ENCODE data around the gene MAGOH. TPM values are rescaled to one million over a fixed set of nuclear protein-coding genes. Genes with fewer than 3 reads are reported as not detected.
A peak's percentile ranks its signal among the peaks of the same experiment; 100 is the strongest.
"Not testable (repeated sequence)": the region's sequence is repeated elsewhere in the genome, so short reads cannot be mapped to it uniquely, and the experiment has no call there.

Gene MAGOH
- total and polyA plus RNA-seq, 11 donors: 18.8 to 74.2 (median 24.1) TPM

DNA sequence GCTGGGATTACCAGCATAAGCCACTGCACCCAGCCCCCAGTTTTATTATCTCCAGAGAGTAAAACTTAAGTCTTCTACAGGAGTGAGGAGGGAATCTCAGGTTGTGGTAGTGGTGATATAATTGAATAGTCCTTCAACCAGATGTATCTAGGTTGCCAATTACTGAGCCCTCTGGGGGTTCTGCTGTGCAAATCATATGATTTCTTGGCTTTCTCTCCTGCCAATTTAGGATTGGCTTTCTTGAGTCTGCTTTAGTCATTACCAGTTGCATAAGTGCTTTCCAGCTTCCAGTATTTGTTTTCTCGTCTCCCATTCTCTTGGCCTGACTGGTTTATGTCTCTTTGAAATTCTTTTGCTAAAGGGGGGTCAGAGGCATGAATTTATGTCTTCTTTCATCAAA lies 30.6 kb downstream of the MAGOH start:
- Histone ChIP-seq H3K4me3 (no peak overlapping the region), H3K4me1 (peaks cover 0 to 4% (median 0%) of the 10 kb centered on the region in 12 donors), H3K27ac (no peak overlapping the region), H3K27me3 (no peaks in the 10 kb centered on the region), H3K36me3 (peaks cover 0 to 100% (median 88%) of the 10 kb centered on the region in 9 donors), H3K9me3 (peaks cover 0 to 13% (median 1%) of the 10 kb centered on the region in 12 donors)
- 41 to 63% (median 51%) methylated on average over 1 of the region's 1 CpG for WGBS, 4 donors
- DNase-seq (no peak), ATAC-seq (no peak)
- no peak for TF ChIP-seq POLR2A (IDR thresholded peaks at IDR 0.05)
- TF ChIP-seq, protein P1, sequence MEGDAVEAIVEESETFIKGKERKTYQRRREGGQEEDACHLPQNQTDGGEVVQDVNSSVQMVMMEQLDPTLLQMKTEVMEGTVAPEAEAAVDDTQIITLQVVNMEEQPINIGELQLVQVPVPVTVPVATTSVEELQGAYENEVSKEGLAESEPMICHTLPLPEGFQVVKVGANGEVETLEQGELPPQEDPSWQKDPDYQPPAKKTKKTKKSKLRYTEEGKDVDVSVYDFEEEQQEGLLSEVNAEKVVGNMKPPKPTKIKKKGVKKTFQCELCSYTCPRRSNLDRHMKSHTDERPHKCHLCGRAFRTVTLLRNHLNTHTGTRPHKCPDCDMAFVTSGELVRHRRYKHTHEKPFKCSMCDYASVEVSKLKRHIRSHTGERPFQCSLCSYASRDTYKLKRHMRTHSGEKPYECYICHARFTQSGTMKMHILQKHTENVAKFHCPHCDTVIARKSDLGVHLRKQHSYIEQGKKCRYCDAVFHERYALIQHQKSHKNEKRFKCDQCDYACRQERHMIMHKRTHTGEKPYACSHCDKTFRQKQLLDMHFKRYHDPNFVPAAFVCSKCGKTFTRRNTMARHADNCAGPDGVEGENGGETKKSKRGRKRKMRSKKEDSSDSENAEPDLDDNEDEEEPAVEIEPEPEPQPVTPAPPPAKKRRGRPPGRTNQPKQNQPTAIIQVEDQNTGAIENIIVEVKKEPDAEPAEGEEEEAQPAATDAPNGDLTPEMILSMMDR (IDR thresholded peaks at IDR 0.05): no peak
- intact Hi-C loops (cut with DNase I): no loop called here

DNA sequence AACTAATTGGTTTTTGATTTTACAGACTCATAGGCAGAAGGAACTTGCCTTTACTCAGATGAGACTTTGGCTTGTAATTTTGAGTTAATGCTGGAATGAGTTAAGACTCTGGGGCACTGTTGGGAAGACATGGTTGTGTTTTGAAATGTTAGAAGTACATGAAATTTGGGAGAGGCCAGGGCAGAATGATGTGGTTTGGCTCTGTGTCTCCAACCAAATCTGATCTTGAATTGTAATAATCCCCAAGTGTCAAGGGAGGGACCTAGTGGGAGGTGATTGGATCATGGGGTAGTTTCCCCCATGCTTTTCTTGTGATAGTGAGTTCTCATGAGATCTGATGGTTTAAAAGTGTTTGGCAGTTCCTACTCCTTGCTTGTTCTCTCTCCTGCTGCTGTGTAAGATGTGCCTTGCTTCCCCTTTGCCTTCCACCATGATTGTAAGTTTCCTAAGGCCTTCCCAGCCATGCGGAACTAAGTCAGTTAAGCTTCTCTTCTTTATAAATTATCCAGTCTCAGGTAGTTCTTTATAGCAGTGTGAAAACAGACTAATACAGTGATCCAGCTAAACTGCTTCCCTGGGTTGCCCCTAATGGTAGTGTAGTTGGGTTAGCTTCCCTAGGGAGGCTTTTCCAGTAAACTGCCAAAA lies 31.5 kb downstream of the MAGOH start:
- TF ChIP-seq, protein P1 (IDR thresholded peaks at IDR 0.05): no peak
- no peak for TF ChIP-seq POLR2A (IDR thresholded peaks at IDR 0.05)
- Histone ChIP-seq H3K9me3 (peaks cover 0 to 13% (median 1%) of the 10 kb centered on the region in 12 donors), H3K27ac (peak overlapping the region in 1 of 12 donors; percentile 27), H3K4me3 (no peak overlapping the region), H3K27me3 (no peaks in the 10 kb centered on the region), H3K36me3 (peaks cover 0 to 100% (median 88%) of the 10 kb centered on the region in 9 donors), H3K4me1 (peaks cover 0 to 4% (median 0%) of the 10 kb centered on the region in 12 donors)
- DNase-seq (no peak), ATAC-seq (no peak)
- 50 to 100% (median 96%) methylated on average over 1 of the region's 1 CpG for WGBS, 4 donors
- intact Hi-C loops (cut with DNase I): no loop called here

DNA sequence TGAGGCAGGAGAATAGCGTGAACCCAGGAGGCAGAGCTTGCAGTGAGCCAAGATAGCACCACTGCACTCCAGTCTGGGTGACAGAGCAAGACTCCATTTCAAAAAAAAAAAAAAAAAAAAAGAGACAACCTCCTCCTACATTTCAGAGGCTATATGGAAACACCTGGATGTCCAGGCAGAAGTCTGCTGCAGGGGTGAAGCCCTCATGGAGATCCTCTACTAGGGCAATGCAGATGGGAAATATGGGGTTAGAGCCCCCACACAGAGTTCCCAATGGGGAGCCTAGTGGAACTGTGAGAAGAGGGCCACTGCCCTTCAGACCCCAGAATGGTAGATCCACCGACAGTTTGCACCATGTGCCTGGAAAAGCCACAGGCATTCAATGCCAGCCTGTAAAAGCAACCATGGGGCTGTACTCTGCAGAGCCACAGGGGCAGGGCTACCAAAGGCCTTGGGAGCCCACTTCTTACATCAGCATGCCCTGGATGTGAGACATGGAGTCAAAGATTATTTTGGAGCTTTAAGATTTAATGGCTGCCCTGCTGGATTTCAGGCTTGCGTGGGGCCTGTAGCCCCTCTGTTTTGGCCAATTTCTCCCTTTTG lies 32.1 kb downstream of the MAGOH start:
- 97 to 100% (median 99%) methylated on average over 3 of the region's 3 CpGs for WGBS, 4 donors
- H3K27ac ChIP-seq; DNase-seq; H3K4me3 ChIP-seq; intact Hi-C loops (cut with DNase I); ATAC-seq; H3K27me3 ChIP-seq; H3K4me1 ChIP-seq: not testable (repeated sequence)
- peaks cover 0 to 13% (median 1%) of the 10 kb centered on the region in 12 donors for H3K9me3 ChIP-seq
- H3K36me3 ChIP-seq: peaks cover 0 to 100% (median 88%) of the 10 kb centered on the region in 9 donors

DNA sequence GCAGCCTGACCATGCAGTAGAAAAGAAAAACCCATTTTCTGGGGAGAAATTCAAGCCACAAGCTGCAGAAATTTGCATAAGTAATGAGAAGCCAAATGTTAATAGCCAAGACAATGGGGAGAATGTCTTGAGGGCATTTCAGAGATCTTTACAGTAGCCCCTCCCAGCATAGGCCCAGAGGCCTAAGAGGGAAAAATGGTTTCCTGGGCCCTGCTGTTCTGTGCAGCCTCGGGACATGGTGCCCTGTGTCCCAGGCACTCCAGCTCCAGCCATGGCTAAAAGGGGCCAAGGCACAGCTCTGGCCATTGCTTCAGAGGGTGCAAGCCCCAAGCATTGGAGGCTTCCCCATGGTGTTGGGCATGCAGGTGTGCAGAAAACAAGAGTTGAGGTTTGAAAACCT lies 32.8 kb downstream of the MAGOH start:
- H3K36me3 ChIP-seq: peaks cover 0 to 100% (median 88%) of the 10 kb centered on the region in 9 donors
- ATAC-seq; H3K4me3 ChIP-seq; DNase-seq; H3K27me3 ChIP-seq; intact Hi-C loops (cut with DNase I); H3K27ac ChIP-seq; H3K4me1 ChIP-seq: not testable (repeated sequence)
- WGBS, 4 donors: 100% methylated on average over 1 of the region's 1 CpG
- H3K9me3 ChIP-seq: peaks cover 0 to 13% (median 1%) of the 10 kb centered on the region in 12 donors

DNA sequence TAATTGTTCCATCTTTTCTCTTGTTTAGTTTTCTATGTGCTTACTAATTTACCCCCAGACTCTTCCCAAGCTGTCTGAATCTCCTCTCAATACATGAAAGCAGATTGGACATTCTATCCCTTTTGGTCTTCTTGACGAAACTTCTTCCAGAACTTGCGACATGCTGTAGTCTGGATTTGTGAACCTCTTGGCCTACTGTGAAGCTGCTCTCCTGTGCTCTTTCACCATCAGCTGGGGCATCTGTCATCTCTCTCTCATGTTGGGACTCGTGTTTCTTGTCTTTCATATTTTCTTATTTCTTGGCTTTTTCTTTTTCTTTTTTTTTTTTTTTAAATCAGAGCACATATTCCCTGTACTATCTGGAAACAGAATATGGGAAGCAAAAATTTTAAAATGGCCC lies 34.9 kb downstream of the MAGOH start:
- Histone ChIP-seq H3K27ac (no peak overlapping the region), H3K9me3 (peaks cover 0 to 13% (median 1%) of the 10 kb centered on the region in 12 donors), H3K4me1 (peaks cover 0 to 17% (median 7%) of the 10 kb centered on the region in 12 donors), H3K36me3 (peaks cover 0 to 81% (median 68%) of the 10 kb centered on the region in 9 donors), H3K4me3 (no peak overlapping the region), H3K27me3 (no peaks in the 10 kb centered on the region)
- intact Hi-C loops (cut with DNase I): no loop called here
- ATAC-seq: no peak
- 91 to 96% (median 94%) methylated on average over 3 of the region's 3 CpGs for WGBS, 4 donors
- TF ChIP-seq, protein P1 (IDR thresholded peaks at IDR 0.05): no peak
- no peak for TF ChIP-seq POLR2A (IDR thresholded peaks at IDR 0.05)
- no peak for DNase-seq
